ENCODE measurements around the gene SLC7A14. TPM values are rescaled to one million over a fixed set of nuclear protein-coding genes. Genes with fewer than 3 reads are reported as not detected.

Gene SLC7A14
- total RNA-seq, 1 experiment from 2014 or later, result not detected

GRCh38 chr3:170599091-170599490 is 13.2 kb upstream of the SLC7A14 start:
- Histone ChIP-seq H3K9me3 (ENCODE audit: low read depth, low read length, poor library complexity, severe bottlenecking) (no peaks in the 10 kb centered on the region), H3K27me3 (replicated peaks; ENCODE audit: insufficient read depth, low read depth, low read length, poor library complexity) (peaks cover 27% of the 10 kb centered on the region), H3K27ac (ENCODE audit: low read depth, low read length, poor library complexity, severe bottlenecking) (no peak overlapping the region), H3K36me3 (ENCODE audit: insufficient read depth, low read length, poor library complexity, severe bottlenecking) (no peaks in the 10 kb centered on the region), H3K4me3 (ENCODE audit: low read depth, low read length, poor library complexity, severe bottlenecking) (no peak overlapping the region), H3K4me1 (ENCODE audit: insufficient read depth, low read length, poor library complexity, severe bottlenecking) (no peaks in the 10 kb centered on the region)
- ChIA-PET POLR2A (ENCODE audit: low non-redundant PET) (no interaction called here), CTCF (no interaction called here)
- no peak for TF ChIP-seq CTCF (conservative IDR thresholded peaks at IDR 0.05; ENCODE audit: low read depth, low read length)
- TF ChIP-seq EZH2 (IDR thresholded peaks at IDR 0.05; ENCODE audit: borderline replicate concordance, low read depth, low read length, poor library complexity, severe bottlenecking), result no peak
- intact Hi-C loops (cut with micrococcal nuclease; ENCODE audit: unreplicated experiment), result no loop called here
- no TSS peak for BruUV-seq (replicated peaks)
- DNase-seq (ENCODE audit: low spot score), result no peak

GRCh38 chr3:170598091-170598502 is 12.2 kb upstream of the SLC7A14 start:
- TF ChIP-seq EZH2 (IDR thresholded peaks at IDR 0.05; ENCODE audit: borderline replicate concordance, low read depth, low read length, poor library complexity, severe bottlenecking) (no peak), CTCF (conservative IDR thresholded peaks at IDR 0.05; ENCODE audit: low read depth, low read length) (no peak)
- Histone ChIP-seq H3K9me3 (ENCODE audit: low read depth, low read length, poor library complexity, severe bottlenecking) (no peaks in the 10 kb centered on the region), H3K4me3 (ENCODE audit: low read depth, low read length, poor library complexity, severe bottlenecking) (no peak overlapping the region), H3K4me1 (ENCODE audit: insufficient read depth, low read length, poor library complexity, severe bottlenecking) (no peaks in the 10 kb centered on the region), H3K27me3 (replicated peaks; ENCODE audit: insufficient read depth, low read depth, low read length, poor library complexity) (peaks cover 24% of the 10 kb centered on the region), H3K27ac (ENCODE audit: low read depth, low read length, poor library complexity, severe bottlenecking) (no peak overlapping the region), H3K36me3 (ENCODE audit: insufficient read depth, low read length, poor library complexity, severe bottlenecking) (no peaks in the 10 kb centered on the region)
- DNase-seq (ENCODE audit: low spot score), result no peak
- POLR2A ChIA-PET (ENCODE audit: low non-redundant PET), result no interaction called here
- intact Hi-C loops (cut with micrococcal nuclease; ENCODE audit: unreplicated experiment), result no loop called here
- CTCF ChIA-PET, result no interaction called here
- no TSS peak for BruUV-seq (replicated peaks)

- intact Hi-C loops (cut with micrococcal nuclease; ENCODE audit: unreplicated experiment), result no loop called here
- no peak for DNase-seq (ENCODE audit: low spot score)
- H3K36me3 ChIP-seq (ENCODE audit: insufficient read depth, low read length, poor library complexity, severe bottlenecking), result no peaks in the 10 kb centered on the region
- no peak overlapping the region for H3K4me3 ChIP-seq (ENCODE audit: low read depth, low read length, poor library complexity, severe bottlenecking)
- POLR2A ChIA-PET (ENCODE audit: low non-redundant PET), result no interaction called here
- no peaks in the 10 kb centered on the region for H3K4me1 ChIP-seq (ENCODE audit: insufficient read depth, low read length, poor library complexity, severe bottlenecking)
- H3K27me3 ChIP-seq (replicated peaks; ENCODE audit: insufficient read depth, low read depth, low read length, poor library complexity), result peaks cover 36% of the 10 kb centered on the region
- CTCF ChIA-PET, result no interaction called here
- no TSS peak for BruUV-seq (replicated peaks)
- H3K27ac ChIP-seq (ENCODE audit: low read depth, low read length, poor library complexity, severe bottlenecking), result no peak overlapping the region
- no peaks in the 10 kb centered on the region for H3K9me3 ChIP-seq (ENCODE audit: low read depth, low read length, poor library complexity, severe bottlenecking)
- TF ChIP-seq EZH2 (IDR thresholded peaks at IDR 0.05; ENCODE audit: borderline replicate concordance, low read depth, low read length, poor library complexity, severe bottlenecking) (no peak), CTCF (conservative IDR thresholded peaks at IDR 0.05; ENCODE audit: low read depth, low read length) (no peak)
These were observed 8.7 kb upstream of the SLC7A14 start for GRCh38 chr3:170594528-170594927.

All from A673 (cell line).